Transverse colon (tissue), 4 donors: ENCODE measurements around the gene SLC25A4. TPM values are rescaled to one million over a fixed set of nuclear protein-coding genes. Genes with fewer than 3 reads are reported as not detected.
"Not testable (repeated sequence)": the region's sequence is repeated elsewhere in the genome, so short reads cannot be mapped to it uniquely, and the experiment has no call there.

Source experiments
- DNase-seq: peaks from one replicate; pipeline ENCODE4 v3.0.0-alpha.2; 2019
- H3K27ac ChIP-seq, 4 donors: fragments of 200-600 bp; sonication (generic); 2 replicates each; pipeline ENCODE4 v1.5.1; 2016 to 2018; ENCODE audit warnings: inconsistent platforms in 4 of 4
- H3K27me3 ChIP-seq: fragments of 200-600 bp; sonication (generic); 2 replicates; pipeline ENCODE4 v1.5.1; 2017; ENCODE audit warnings: inconsistent platforms
- H3K36me3 ChIP-seq, 4 donors: fragments of 200-600 bp; sonication (generic); 2 replicates each; pipeline ENCODE4 v1.5.1; 2017 to 2019; ENCODE audit warnings: inconsistent platforms in 4 of 4
- H3K4me1 ChIP-seq, 4 donors: fragments of 200-600 bp; sonication (generic); 2 replicates each; pipeline ENCODE4 v1.5.1; 2017 to 2020; ENCODE audit warnings: inconsistent platforms in 4 of 4
- H3K4me3 ChIP-seq, 4 donors: fragments of 200-600 bp; sonication (generic); 1 replicate in 1 of 4; 2 replicates in 3 of 4; pipeline versions ENCODE4 v1.5.1 to v1.6.1; 2017 to 2019; ENCODE audit warnings: inconsistent platforms in 4 of 4
- H3K9me3 ChIP-seq, 2 donors: fragments of 200-600 bp; sonication (generic); 2 replicates each; pipeline ENCODE4 v1.5.1; 2017 to 2019; ENCODE audit warnings: inconsistent platforms in 2 of 2
- EP300 ChIP-seq: sonication (generic); formaldehyde crosslinking; IDR thresholded peaks from one replicate; pipeline ENCODE4 v1.6.1; 2017; ENCODE audit warnings: antibody characterized with exemption, low read depth
- POLR2A ChIP-seq: fragments of 450-650 bp; IDR thresholded peaks from one replicate; pipeline ENCODE4 v1.6.1; 2016; ENCODE audit warnings: antibody characterized with exemption, mild to moderate bottlenecking, moderate library complexity
- POLR2AphosphoS5 ChIP-seq, 3 donors: sonication (generic); formaldehyde crosslinking; IDR thresholded peaks; one replicate each; pipeline ENCODE4 v1.6.1; 2016; ENCODE audit warnings: antibody characterized with exemption in 3 of 3
- WGBS, 2 donors: methylation state at CpG; one replicate each; pipeline ENCODE4 v1.1.5; 2018; ENCODE audit warnings: low coverage in 1 of 2; 5-methylcytosine and 5-hydroxymethylcytosine counted together
- in situ Hi-C, 4 donors: fragments of 200-750 bp; cut with MboI; loops; one replicate each; pipeline versions ENCODE4 v1.15.0 to v1.15.1; 2017; ENCODE audit warnings: low sequenced_read_pairs in 3 of 4, low pct_ligation_motif_present in 1 of 4, low pct_unique_long_range_greater_than_20kb in 1 of 4
- intact Hi-C: fragments of 100-400 bp; cut with DNase I; formaldehyde crosslinking; loops from one replicate; pipeline ENCODE4 v1.15.1; 2023; ENCODE audit warnings: low total_unique reads
- total RNA-seq, 4 donors: library from RNA; depleted of rRNA; stranded (reverse); fragments of >200 nt; gene quantifications; one replicate each; pipeline ENCODE4 v1.1.0, GENCODE V29; 2016
- TF ChIP-seq, protein P1 (sequence below), 5 experiments: fragments of 200-600 bp in 3 of 5; fragments of 450-650 bp in 2 of 5; sonication (generic) in 3 of 5; IDR thresholded peaks; 1 replicate in 2 of 5; 2 replicates in 3 of 5; pipeline ENCODE4 v1.5.1; 2016 to 2017; ENCODE audit warnings: antibody characterized with exemption in 5 of 5, inconsistent platforms in 3 of 5, mild to moderate bottlenecking in 2 of 5, moderate library complexity in 1 of 5

Gene SLC25A4
- total RNA-seq, 4 donors from 2014 or later: 20.9 to 57.6 (median 25.8) TPM

DNA sequence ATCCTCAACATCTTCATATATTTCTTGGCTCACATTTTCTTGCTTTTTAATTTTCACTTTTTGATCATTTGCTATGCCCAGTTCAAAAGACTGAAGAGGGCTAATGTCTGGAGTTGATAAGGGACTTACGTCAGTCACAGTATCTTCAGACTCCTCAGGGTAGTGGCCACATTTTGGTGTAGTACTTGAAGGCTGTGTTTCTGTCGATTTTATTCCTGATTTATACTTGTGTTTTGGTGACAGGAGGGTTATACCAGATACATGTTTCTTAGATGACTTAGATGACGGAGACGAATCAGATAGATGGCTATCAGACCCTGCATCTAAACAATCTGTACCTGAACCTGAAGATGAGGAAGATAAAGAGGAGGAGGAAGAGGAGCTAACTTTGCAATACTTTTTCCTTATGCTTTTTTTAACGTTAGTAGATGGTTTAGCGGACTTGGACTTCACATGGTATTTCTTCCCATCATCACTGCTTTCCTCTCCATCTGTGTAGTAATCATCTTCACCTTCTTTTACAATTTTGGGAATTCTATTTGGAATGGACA lies 47.3 kb downstream of the SLC25A4 start:
- TF ChIP-seq EP300: no peak
- TF ChIP-seq, protein P1, sequence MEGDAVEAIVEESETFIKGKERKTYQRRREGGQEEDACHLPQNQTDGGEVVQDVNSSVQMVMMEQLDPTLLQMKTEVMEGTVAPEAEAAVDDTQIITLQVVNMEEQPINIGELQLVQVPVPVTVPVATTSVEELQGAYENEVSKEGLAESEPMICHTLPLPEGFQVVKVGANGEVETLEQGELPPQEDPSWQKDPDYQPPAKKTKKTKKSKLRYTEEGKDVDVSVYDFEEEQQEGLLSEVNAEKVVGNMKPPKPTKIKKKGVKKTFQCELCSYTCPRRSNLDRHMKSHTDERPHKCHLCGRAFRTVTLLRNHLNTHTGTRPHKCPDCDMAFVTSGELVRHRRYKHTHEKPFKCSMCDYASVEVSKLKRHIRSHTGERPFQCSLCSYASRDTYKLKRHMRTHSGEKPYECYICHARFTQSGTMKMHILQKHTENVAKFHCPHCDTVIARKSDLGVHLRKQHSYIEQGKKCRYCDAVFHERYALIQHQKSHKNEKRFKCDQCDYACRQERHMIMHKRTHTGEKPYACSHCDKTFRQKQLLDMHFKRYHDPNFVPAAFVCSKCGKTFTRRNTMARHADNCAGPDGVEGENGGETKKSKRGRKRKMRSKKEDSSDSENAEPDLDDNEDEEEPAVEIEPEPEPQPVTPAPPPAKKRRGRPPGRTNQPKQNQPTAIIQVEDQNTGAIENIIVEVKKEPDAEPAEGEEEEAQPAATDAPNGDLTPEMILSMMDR (IDR thresholded peaks at IDR 0.05): no peak
- no peak for TF ChIP-seq POLR2AphosphoS5 (IDR thresholded peaks at IDR 0.05)
- no peak for TF ChIP-seq POLR2A
- H3K4me3 ChIP-seq: no peak overlapping the region
- intact Hi-C loops (no loop called here), in situ Hi-C loops (no loop called here)
- no peak for DNase-seq
- H3K27me3 ChIP-seq: no peaks in the 10 kb centered on the region
- H3K36me3 ChIP-seq: peaks cover 0 to 19% (median 0%) of the 10 kb centered on the region in 4 donors
- WGBS, 2 donors: 82 to 91% methylated on average over 6 of the region's 6 CpGs
- H3K27ac ChIP-seq: no peak overlapping the region
- no peaks in the 10 kb centered on the region for H3K4me1 ChIP-seq
- H3K9me3 ChIP-seq: no peaks in the 10 kb centered on the region

DNA sequence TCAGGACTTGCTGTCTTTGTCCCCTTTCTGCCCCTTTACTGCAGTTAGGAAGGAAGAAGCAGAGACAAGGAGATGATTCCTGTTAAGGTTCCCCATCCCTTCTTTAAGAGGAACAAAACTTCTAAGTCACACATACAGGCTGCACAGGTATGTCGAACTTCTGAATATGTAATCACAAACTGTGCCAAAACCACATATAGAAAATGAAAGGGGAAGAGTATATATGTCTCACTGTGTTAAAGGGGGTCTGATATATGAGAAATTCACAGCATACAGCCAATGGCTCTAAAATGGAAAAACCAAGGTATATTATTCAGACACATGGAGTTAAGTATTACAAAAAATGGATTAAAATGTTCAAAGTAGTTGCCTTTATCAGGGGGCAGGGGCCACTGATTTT lies 49.0 kb downstream of the SLC25A4 start:
- TF ChIP-seq POLR2AphosphoS5 (IDR thresholded peaks at IDR 0.05): no peak
- TF ChIP-seq, protein P1 (IDR thresholded peaks at IDR 0.05): no peak
- no peak for TF ChIP-seq EP300
- TF ChIP-seq POLR2A: no peak
- Histone ChIP-seq H3K9me3 (no peaks in the 10 kb centered on the region), H3K27me3 (no peaks in the 10 kb centered on the region), H3K4me3 (no peak overlapping the region), H3K36me3 (peaks cover 0 to 19% (median 0%) of the 10 kb centered on the region in 4 donors), H3K27ac (no peak overlapping the region), H3K4me1 (no peaks in the 10 kb centered on the region)
- in situ Hi-C loops: no loop called here
- no peak for DNase-seq
- intact Hi-C loops: no loop called here
- 75 to 83% methylated on average over 1 of the region's 1 CpG for WGBS, 2 donors

DNA sequence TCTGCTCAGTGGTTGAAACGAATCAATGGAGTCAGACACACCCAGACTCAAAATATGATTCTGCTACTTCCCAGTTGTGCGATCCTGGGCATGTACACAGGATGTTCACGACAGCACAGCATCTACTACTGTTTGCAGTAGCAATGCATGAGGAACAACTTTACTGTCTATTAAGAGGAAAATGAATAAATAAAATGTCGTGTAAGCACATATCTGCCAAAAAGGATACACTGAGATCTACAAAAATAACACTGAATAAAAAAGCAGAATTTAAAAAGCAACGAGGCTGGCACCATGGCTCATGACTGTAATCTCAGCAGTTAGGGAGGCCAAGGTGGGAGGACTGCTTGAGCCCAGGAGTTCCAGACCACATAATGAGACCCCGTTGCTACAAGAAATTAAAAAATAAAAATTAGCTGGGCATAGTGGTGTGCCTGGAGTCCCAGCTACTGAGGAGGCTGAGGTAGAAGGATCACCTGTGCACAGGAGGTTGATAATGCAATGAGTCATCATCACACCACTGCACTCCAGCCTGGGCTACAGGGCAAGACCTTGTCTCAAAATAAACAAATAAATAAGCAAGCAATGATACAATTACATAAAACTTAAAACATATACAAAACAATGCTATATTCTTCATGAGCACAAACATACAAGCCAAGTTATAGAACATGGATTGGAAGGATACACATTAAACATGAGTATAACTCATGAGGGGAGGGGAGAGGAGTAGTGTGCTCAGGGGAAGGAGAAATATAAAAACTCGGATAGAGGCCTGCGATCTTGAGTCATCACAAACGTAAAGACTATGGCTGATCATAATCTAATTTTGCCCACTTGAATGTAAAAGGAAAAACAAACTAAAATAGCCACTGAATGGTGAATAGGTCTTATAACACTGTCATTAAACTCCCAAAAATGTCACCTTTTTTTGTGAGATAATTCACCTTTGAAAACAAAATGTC lies 52.1 kb downstream of the SLC25A4 start:
- no peak overlapping the region for H3K4me3 ChIP-seq
- no peaks in the 10 kb centered on the region for H3K4me1 ChIP-seq
- H3K27ac ChIP-seq: no peak overlapping the region
- TF ChIP-seq, protein P1 (IDR thresholded peaks at IDR 0.05): no peak
- TF ChIP-seq POLR2AphosphoS5 (IDR thresholded peaks at IDR 0.05) (no peak), EP300 (no peak), POLR2A (no peak)
- 79 to 81% methylated on average over 9 of the region's 9 CpGs for WGBS, 2 donors
- H3K27me3 ChIP-seq: no peaks in the 10 kb centered on the region
- in situ Hi-C loops (no loop called here), intact Hi-C loops (no loop called here)
- peaks cover 0 to 15% (median 0%) of the 10 kb centered on the region in 4 donors for H3K36me3 ChIP-seq
- no peak for DNase-seq
- H3K9me3 ChIP-seq: no peaks in the 10 kb centered on the region

DNA sequence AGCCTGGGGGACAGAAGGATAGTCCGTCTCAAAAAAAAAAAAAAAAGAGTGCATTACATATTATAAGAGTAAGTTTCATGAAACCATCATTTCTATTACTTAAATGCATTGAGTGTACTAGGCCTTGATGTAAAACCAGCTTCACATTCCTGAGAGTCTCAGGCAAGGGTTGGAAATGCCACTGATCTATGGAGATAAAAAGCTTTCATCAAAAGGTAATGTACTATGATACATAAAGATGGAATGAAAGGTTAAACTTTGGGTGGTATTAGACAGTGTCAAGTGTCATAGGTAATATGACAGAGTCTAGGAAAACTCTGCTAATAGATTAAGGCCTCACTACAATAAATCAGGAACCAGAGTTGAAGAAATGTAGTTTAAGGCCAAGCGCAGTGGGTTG lies 53.4 kb downstream of the SLC25A4 start:
- intact Hi-C loops: no loop called here
- Histone ChIP-seq H3K4me3 (no peak overlapping the region), H3K36me3 (peaks cover 0 to 7% (median 0%) of the 10 kb centered on the region in 4 donors), H3K27ac (no peak overlapping the region), H3K4me1 (no peaks in the 10 kb centered on the region), H3K27me3 (no peaks in the 10 kb centered on the region), H3K9me3 (no peaks in the 10 kb centered on the region)
- DNase-seq: no peak
- TF ChIP-seq POLR2A: no peak
- TF ChIP-seq POLR2AphosphoS5 (IDR thresholded peaks at IDR 0.05): no peak
- TF ChIP-seq EP300: no peak
- TF ChIP-seq, protein P1 (IDR thresholded peaks at IDR 0.05): no peak
- in situ Hi-C loops: no loop called here
- 98 to 100% methylated on average over 2 of the region's 2 CpGs for WGBS, 2 donors

DNA sequence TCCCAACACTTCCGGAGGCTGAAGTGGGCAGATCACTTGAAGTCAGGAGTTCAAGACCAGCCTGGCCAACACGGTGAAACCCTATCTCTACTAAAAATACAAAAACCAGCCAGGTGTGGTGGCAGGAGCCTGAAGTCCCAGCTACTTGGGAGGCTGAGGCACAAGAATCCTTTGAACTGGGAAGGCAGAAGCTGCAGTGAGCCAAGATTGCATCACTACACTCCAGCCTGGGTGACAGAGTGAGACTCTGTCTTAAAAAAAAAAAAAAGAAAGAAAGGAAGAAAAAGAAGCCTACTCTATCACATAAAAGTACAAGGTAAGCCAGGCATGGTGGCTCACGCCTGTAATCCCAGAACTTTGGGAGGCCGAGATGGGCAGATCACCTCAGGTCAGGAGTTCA lies 55.1 kb downstream of the SLC25A4 start:
- peaks cover 4 to 12% (median 9%) of the 10 kb centered on the region in 4 donors for H3K4me1 ChIP-seq
- H3K9me3 ChIP-seq, H3K4me3 ChIP-seq, H3K27ac ChIP-seq, H3K27me3 ChIP-seq, in situ Hi-C loops, intact Hi-C loops, DNase-seq, H3K36me3 ChIP-seq: not testable (repeated sequence)
- 84 to 94% methylated on average over 3 to 4 of the region's 4 CpGs for WGBS, 2 donors
